HepG2 (cell line): ENCODE data around the gene TTLL1. TPM values are rescaled to one million over a fixed set of nuclear protein-coding genes. Genes with fewer than 3 reads are reported as not detected.

Source experiments
- CREBL2 ChIP-seq: sonication (generic); formaldehyde crosslinking; IDR thresholded peaks from 2 replicates; pipeline ENCODE4 v1.8.1; 2023; ENCODE audit warnings: missing genetic modification reagents, mild to moderate bottlenecking, borderline replicate concordance
- DMAP1 ChIP-seq: IDR thresholded peaks from 2 replicates; pipeline ENCODE4 v1.6.1; 2016
- E2F1 ChIP-seq: sonication (generic); formaldehyde crosslinking; IDR thresholded peaks from 2 replicates; pipeline ENCODE4 v1.5.0; 2020; ENCODE audit warnings: missing genetic modification reagents
- KIAA2018 ChIP-seq: sonication (generic); formaldehyde crosslinking; IDR thresholded peaks from 2 replicates; pipeline ENCODE4 v1.5.0; 2020; ENCODE audit warnings: mild to moderate bottlenecking, missing genetic modification reagents, borderline replicate concordance
- MZF1 ChIP-seq: sonication (generic); formaldehyde crosslinking; IDR thresholded peaks from 2 replicates; pipeline ENCODE4 v1.8.1; 2023; ENCODE audit warnings: mild to moderate bottlenecking, missing genetic modification reagents, borderline replicate concordance
- NONO ChIP-seq, 2 experiments: fragments of 450-650 bp in 1 of 2; sonication (generic) in 1 of 2; formaldehyde crosslinking in 1 of 2; IDR thresholded peaks in 1 of 2; conservative IDR thresholded peaks in 1 of 2; 2 replicates each; pipeline versions ENCODE4 v1.6.1 to v1.8.0; 2017 to 2022; ENCODE audit warnings: mild to moderate bottlenecking in 1 of 2, missing genetic modification reagents in 1 of 2, moderate library complexity in 1 of 2
- RELA ChIP-seq: sonication (generic); formaldehyde crosslinking; IDR thresholded peaks from 2 replicates; pipeline ENCODE4 v1.4.0; 2020; ENCODE audit warnings: missing genetic modification reagents
- ZBTB14 ChIP-seq: sonication (generic); formaldehyde crosslinking; IDR thresholded peaks from 2 replicates; pipeline ENCODE4 v1.4.0; 2020; ENCODE audit warnings: missing genetic modification reagents
- ZNF143 ChIP-seq: sonication (generic); formaldehyde crosslinking; IDR thresholded peaks from 2 replicates; pipeline ENCODE4 v1.4.0; 2020; ENCODE audit warnings: missing genetic modification reagents
- ZNF225 ChIP-seq: sonication (generic); formaldehyde crosslinking; IDR thresholded peaks from 2 replicates; pipeline ENCODE4 v1.4.0; 2020; ENCODE audit warnings: mild to moderate bottlenecking, missing genetic modification reagents
- ZNF343 ChIP-seq: sonication (generic); formaldehyde crosslinking; IDR thresholded peaks from 2 replicates; pipeline ENCODE4 v1.4.0; 2020; ENCODE audit warnings: mild to moderate bottlenecking, missing genetic modification reagents
- ZNF574 ChIP-seq: sonication (generic); formaldehyde crosslinking; IDR thresholded peaks from 2 replicates; pipeline ENCODE4 v1.4.0; 2020; ENCODE audit warnings: missing genetic modification reagents
- ZNF781 ChIP-seq: sonication (generic); formaldehyde crosslinking; IDR thresholded peaks from 2 replicates; pipeline ENCODE4 v1.5.1; 2020; ENCODE audit warnings: borderline replicate concordance, mild to moderate bottlenecking, missing genetic modification reagents; ENCODE audit errors: not compliant biosample characterization
- polyA plus RNA-seq, 8 experiments: library from polyadenylated mRNA; depleted of rRNA in 3 of 8; stranded (reverse) in 7 of 8; unstranded in 1 of 8; fragments of >200 nt; fragmentation: Illumina TruSeq in 4 of 8; extraction: Trizol in 4 of 8; gene quantifications; 2 replicates each; pipeline versions ENCODE4 v1.2.1 to v1.2.3, GENCODE V29; 2011 to 2016; ENCODE audit warnings: low read depth in 4 of 8, missing spikeins in 1 of 8, mixed read lengths in 1 of 8; ENCODE audit not compliant: insufficient read depth in 1 of 8
- total RNA-seq, 5 experiments: library from RNA; depleted of rRNA; stranded (reverse); fragments of >200 nt; fragmentation: Illumina TruSeq; extraction: Trizol; gene quantifications; 2 replicates each; pipeline ENCODE4 v1.2.3, GENCODE V29; 2016; ENCODE audit warnings: low read depth in 1 of 5

The TTLL1 gene
- total and polyA plus RNA-seq, 2 of the 13 experiments (the other 11 are each of a cell fraction or from before 2014, with no cell fraction given): 1.6 to 5.3 TPM

GRCh38 chr22:43014869-43015676, 74.1 kb downstream of the TTLL1 start, which contains the start of gene PACSIN2 (continued):
- TF ChIP-seq KIAA2018 (CRISPR knock-in tag): no peak
- TF ChIP-seq E2F1: peak; percentile 60
- no peak for TF ChIP-seq ZNF225
- peak; percentile 86 for TF ChIP-seq ZNF781
- TF ChIP-seq MZF1 (CRISPR knock-in tag): 0 out of 2 replicates have a peak, but pooled peaks have one; percentile 52
- TF ChIP-seq RELA (CRISPR knock-in tag): peak; percentile 91
- no peak for TF ChIP-seq NONO (IDR thresholded peaks at IDR 0.05)
- peak; percentile 53; the same call in 1 of the 2 replicates for TF ChIP-seq NONO (CRISPR knock-in tag; conservative IDR thresholded peaks at IDR 0.05)
- TF ChIP-seq DMAP1 (CRISPR knock-in tag): peak; percentile 52; the same call in 1 of the 2 replicates
- 0 out of 2 replicates have a peak, but pooled peaks have one; percentile 28 for TF ChIP-seq ZNF343 (CRISPR knock-in tag)
- peak; percentile 35; the same call in 1 of the 2 replicates for TF ChIP-seq ZNF143 (CRISPR knock-in tag)
- no peak for TF ChIP-seq ZBTB14 (CRISPR knock-in tag)
- TF ChIP-seq ZNF574 (CRISPR knock-in tag): peak; percentile 56; the same call in 1 of the 2 replicates
- no peak; the same call in 1 of the 2 replicates for TF ChIP-seq CREBL2 (CRISPR knock-in tag)
